Measurements from ENCODE around the gene HTT.

DNA sequence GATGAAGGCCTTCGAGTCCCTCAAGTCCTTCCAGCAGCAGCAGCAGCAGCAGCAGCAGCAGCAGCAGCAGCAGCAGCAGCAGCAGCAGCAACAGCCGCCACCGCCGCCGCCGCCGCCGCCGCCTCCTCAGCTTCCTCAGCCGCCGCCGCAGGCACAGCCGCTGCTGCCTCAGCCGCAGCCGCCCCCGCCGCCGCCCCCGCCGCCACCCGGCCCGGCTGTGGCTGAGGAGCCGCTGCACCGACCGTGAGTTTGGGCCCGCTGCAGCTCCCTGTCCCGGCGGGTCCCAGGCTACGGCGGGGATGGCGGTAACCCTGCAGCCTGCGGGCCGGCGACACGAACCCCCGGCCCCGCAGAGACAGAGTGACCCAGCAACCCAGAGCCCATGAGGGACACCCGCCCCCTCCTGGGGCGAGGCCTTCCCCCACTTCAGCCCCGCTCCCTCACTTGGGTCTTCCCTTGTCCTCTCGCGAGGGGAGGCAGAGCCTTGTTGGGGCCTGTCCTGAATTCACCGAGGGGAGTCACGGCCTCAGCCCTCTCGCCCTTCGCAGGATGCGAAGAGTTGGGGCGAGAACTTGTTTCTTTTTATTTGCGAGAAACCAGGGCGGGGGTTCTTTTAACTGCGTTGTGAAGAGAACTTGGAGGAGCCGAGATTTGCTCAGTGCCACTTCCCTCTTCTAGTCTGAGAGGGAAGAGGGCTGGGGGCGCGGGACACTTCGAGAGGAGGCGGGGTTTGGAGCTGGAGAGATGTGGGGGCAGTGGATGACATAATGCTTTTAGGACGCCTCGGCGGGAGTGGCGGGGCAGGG lies 568 bp downstream of the HTT start:
- TF ChIP-seq, protein P1, sequence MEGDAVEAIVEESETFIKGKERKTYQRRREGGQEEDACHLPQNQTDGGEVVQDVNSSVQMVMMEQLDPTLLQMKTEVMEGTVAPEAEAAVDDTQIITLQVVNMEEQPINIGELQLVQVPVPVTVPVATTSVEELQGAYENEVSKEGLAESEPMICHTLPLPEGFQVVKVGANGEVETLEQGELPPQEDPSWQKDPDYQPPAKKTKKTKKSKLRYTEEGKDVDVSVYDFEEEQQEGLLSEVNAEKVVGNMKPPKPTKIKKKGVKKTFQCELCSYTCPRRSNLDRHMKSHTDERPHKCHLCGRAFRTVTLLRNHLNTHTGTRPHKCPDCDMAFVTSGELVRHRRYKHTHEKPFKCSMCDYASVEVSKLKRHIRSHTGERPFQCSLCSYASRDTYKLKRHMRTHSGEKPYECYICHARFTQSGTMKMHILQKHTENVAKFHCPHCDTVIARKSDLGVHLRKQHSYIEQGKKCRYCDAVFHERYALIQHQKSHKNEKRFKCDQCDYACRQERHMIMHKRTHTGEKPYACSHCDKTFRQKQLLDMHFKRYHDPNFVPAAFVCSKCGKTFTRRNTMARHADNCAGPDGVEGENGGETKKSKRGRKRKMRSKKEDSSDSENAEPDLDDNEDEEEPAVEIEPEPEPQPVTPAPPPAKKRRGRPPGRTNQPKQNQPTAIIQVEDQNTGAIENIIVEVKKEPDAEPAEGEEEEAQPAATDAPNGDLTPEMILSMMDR (IDR thresholded peaks at IDR 0.05; ENCODE audit: insufficient read depth, low read length) = no peak
- TF ChIP-seq POLR2AphosphoS5 (IDR thresholded peaks at IDR 0.05; ENCODE audit: low read depth) (no peak), GABPA (IDR thresholded peaks at IDR 0.05; ENCODE audit: low read depth) (no peak)
